Activated gamma-delta T cell treated with Interleukin-2 at 50 U/mL for 16 hours (primary cell): Measurements from ENCODE around the gene NUDT5.
"Not testable (repeated sequence)": the region's sequence is repeated elsewhere in the genome, so short reads cannot be mapped to it uniquely, and the experiment has no call there.

Source experiments
- DNase-seq: peaks from one replicate; pipeline ENCODE4 v3.0.0-alpha.2; 2020

NUDT5 gene

DNA sequence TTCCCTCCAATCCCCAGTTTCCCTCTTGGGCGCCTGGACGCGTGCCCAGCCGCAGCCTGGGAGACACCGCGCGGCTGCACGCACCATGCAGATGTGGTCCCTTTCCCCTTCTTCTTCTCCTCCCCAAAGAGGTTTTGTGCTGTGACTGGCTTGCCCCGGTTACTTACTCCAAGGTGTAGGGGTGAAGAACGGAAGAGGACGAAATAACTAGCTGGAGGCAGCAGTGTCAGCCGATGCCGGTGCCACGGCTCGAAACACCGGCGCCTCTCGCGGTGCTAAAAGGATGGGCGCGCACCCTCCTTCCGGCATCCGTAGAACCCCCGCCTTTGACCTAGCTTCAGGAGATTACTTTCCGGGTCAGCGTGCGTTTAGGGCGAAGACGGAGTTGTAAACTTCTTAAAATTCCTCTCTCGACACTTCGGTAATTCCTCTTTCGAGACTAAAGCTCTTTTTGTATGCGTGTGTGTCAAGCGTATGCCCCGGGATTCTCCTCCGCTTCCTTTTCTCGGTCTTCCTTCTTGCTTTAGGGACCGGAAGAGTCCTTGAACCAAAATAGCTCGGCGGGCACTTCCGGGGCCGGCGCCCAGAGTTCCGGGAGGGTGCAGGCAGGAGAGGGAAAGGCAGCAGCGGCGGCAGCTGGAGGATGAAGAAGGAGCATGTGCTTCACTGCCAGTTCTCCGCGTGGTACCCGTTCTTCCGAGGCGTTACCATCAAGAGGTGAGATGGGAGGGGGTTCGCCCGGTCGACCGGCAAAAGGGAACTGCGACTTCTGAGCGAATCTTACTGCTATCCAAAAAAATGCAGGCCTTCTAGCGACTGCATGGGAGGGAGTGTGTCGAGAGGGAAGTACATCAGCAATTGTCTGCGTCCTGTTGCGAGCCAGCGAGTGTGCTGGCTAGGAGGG, at the start of gene NUDT5, which contains the start of gene CDC123:
TSS of gene NUDT5 (minus strand) at position 289 of the 904 bp plus-strand sequence. CDS start 9,600 bp downstream, outside the sequence.
TSS of gene CDC123 (plus strand) at position 586 of the 904 bp plus-strand sequence. CDS start at position 644, 58 bp downstream.
- DNase-seq, result peak; percentile 77

DNA sequence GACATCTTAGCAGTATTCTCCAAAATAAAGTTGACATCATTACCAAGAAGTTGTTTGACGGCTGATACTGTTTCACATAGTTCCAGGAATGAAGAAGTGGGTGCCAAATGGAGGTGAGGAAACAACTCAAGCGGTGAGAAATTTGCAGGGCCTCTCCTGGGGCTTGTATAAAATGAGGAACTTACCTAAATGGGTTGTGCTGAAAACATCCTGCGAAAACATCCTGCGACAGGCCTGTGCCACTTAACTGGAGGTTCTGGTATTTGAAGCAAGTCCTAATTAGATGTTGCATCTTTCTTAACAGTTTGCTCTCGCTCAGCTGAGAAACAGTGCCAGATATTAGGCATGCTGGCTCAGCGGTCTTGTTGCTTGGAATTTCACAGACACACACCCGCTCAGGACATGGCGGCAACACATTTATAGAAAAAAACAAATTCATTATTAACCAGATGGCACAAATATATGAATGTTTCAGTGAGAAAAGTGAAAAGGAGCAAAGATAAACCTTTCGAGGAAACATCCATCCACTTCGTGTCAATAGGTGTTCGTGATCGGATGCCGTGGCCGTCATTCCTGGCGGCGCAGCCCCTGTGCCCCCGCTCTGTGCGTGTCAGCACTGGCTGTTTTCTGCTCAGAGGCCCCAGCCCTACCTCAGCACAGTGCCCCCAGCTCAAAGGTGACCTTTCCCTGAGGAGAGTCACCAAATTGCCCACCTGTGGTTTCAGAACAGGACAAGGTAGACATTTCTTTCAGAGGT, 48.4 kb upstream of the NUDT5 start:
- DNase-seq, result no peak

DNA sequence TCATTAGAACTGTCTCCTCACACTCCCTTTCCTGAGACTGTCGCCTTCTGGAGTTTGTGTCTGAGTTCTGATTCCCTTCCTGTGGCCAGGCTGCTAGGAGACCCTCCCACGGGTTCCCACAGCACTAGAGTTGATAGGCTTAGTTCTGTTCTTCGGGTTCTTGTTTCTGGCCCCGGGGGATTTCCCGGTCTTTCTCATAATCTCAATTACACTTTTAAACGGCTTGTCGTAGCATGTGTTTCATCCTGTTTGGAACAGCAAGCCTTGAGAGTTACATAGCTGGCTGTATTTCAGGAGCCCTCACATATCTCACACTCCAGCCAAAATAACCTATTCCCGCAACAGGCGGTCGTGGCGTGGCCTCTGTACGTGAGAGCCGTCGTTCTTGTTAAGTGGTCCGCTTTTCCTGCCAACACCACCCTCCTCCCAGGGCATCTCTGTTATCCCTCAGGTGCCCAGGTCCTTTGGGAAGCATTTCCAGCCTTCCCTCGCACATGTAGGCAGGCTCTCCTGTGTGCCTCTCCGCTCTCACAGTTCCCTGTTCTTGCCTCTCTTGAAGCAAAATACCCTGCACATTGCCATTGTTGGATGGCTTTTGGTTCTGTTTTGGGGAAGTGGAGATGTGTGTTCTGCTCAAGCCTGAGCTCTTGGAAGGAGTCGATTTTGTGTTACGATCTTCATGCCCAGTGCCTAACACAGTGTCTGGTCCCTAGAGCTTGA, 46.3 kb upstream of the NUDT5 start:
- no peak for DNase-seq

DNA sequence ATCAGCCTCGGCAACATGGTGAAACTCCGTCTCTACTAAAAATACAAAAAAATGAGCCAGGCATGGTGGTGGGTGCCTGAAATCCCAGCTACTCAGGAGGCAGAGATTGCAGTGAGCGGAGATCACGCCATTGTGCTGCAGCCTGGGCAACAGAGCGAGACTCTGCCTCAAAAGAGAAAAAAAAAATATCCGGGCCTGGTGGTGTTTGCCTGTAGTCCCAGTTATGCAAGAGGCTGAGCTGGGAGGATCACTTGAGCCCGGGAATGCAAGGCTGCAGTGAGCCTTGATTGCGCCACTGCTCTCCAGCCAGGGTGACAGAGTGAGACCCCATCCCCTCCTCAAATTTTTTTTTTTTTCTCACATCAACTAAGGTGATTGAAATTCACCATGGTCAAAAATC, 43.1 kb upstream of the NUDT5 start:
- no peak for DNase-seq

DNA sequence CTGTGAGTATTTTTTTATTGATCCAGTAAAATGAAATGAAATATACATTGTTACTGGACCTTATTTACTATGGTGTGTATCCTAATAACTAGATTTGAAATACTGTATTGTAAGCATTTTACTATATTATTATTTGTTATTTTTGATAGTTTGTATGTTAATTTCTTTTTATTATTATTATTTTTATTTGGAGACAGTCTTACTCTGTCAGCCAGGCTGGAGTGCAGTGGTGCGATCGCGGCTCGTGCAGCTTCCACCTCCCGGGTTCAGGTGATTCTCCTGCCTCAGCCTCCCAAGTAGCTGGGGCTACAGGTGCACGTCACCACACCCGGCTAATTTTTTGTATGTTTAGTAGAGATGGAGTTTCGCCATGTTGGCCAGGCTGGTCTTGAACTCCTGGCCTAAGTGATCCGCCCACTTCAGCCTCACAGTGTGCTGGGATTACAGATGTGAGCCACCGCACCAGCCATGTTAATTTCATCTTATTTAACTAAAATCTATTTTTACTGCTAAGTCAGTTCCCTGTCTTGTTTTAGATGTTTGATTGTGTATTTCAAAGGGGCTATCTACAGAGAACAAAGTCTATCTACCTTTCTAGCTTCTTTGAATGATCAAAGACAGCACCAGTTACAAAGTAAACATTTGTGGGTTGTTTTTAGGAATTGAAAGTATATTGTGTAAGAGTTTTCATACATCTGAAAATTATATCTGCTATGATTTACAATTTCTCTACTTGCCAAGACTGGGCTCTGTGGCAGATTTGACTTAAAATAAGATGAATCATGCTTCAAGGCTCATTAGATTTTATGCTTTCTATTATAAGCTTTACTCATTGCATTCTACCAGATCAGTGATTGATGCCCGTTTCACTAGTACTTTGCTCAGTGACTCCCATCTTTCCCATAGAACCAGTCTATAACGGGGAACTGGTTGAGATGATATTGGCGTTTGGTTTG, 41.9 kb upstream of the NUDT5 start:
- DNase-seq, result no peak

DNA sequence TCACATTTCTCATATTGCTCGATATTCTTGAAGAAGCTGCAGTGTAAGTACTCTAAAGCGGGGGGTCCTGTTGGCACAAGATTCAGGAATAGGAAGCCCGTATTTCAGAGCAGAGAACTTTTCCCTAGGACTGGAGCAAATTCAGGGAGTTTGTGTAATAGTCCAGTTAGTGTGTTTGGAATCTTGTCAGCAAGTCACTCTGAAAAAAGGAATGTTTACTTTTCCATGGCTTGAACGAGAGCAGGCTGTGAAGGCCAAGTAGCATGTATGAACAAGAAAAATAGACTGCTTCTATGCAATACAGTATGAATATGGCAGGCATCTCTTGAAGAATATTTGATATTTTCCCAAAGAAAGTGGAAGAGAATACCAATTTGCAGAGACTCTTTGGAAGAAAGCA, 40.1 kb upstream of the NUDT5 start:
- DNase-seq, result no peak

DNA sequence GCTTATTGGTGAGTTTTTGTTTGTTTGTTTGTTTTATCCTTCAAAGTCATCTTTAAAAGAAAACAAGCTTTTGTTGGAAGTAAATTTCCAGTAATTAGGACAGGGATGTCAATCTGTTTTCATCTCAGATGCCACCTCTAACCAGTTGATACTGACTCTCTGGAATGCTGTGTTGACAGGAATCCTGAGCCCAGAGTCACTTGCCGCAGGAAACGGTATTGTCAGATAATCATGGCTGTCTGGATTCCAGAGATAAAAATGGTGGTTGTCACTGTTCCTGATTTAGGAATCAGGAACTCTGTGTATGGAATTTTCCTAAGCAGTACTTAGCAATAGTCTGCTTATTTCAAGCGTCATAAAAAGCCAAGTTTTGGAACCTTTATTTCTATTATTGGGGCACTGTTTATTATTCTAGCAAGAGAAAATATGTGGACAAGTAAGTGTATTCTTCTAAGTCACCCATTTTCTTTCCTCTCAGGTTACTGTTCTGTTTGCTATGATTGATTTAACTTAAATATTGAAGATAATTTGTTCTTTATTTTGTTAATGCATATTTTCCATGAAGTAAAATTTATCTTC, 39.5 kb upstream of the NUDT5 start:
- DNase-seq, result no peak

DNA sequence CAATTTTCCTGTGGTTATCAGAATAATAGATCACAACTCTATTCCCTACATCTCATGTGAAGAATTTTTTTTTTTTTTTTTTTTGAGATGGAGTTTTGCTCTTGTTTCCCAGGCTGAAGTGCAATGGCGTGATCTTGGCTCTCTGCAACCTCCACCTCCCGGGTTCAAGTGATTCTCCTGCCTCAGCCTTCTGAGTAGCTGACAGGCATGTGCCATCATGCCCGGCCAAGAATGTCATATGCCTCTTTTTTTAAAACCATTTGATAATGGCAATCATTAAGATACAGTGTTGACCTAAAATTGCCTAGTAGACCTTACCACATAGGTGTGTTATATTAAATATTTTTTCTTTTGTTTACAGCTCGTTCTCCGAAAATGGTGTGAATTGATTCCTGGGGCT, 39.0 kb upstream of the NUDT5 start:
- not testable (repeated sequence) for DNase-seq

DNA sequence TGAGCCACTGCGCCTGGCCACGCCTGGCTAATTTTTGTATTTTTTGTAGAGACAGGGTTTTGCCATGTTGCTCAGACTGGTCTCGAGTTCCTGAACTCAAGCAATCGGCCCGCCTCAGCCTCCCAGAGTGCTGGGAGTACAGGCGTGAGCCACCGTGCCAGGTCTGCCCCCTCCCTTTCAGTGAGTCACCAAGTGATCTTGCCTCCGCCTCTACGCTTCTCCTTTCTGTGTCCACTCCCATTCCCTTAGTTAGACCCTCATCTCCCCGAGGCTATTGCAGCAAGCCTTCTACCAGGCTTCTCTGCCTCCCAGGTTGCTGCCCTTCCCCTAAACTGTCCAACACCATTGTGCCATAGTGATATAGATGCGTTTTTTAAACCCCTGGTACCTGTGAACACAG, 33.2 kb upstream of the NUDT5 start:
- no peak for DNase-seq

DNA sequence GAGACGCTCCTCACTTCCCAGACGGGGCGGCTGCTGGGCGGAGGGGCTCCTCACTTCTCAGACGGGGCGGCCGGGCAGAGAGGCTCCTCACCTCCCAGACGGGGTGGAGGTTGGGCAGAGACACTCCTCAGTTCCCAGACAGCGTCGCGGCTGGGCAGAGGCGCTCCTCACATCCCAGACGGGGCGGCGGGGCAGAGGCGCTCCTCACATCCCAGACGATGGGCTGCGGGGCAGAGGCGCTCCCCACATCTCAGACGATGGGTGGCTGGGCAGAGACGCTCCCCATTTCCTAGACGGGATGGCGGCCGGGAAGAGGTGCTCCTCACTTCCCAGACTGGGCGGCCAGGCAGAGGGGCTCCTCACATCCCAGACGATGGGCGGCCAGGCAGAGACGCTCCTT, 30.7 kb upstream of the NUDT5 start:
- not testable (repeated sequence) for DNase-seq

DNA sequence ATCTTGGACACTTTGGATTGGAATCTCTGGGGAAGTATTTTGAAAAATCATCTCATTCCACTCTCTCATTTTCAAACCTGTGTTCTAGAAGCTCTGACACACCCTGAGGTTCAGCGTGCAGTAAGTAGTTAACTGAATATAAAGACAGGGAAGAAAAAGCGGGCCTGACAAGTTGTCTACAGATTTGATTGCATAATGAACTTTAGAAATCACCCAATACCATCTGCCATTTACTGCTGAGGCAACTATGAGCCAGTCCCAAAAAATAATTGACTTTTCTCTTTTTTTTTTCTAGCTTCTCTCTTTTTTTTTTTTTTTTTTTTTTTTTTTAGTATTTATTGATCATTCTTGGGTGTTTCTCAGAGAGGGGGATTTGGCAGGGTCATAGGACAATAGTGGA, 29.8 kb upstream of the NUDT5 start:
- no peak for DNase-seq

DNA sequence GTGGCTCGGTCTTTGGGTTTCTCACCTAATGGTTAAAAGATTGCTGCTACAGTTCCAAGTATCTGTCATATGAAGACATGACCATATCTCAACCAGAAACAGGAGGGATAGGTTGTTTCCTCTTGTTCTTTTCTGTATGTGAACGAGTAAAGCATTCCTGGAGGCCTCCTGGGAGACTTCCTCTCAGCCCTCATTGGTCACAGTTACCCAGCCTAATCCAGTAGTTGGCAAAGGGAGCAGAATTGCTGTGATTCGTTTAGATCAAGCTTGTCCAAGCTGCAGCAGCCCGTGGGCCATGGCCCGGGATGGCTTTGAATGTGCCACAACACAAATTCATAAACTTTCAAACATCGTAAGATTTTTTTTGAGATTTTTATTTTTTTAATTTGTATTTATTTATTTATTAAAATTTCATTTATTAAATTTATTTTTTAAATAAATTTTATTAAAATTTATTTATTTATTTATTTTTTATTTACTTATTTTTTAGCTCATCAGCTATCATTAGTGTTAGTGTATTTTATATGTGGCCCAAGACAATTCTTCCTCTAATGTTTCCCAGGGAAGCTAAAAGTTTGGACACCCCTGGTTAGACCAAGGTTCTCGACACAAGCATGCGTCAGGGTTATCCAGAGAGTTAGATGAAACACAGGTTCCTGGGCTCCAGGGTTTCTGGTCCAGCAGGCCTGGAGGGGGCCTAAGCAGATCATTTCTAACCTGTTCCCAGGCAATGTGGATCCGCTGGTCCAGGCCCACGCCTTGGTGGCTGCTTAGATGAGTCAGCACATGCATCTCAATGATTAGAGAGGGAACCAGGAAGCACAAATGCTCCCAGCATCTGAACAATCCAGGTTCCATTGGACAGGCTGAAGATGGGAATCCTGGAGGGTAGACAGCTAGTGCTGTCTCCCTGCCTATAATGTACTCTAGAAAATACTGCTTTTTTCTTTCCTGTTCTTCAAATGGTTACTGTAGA, 25.9 kb upstream of the NUDT5 start:
- no peak for DNase-seq

DNA sequence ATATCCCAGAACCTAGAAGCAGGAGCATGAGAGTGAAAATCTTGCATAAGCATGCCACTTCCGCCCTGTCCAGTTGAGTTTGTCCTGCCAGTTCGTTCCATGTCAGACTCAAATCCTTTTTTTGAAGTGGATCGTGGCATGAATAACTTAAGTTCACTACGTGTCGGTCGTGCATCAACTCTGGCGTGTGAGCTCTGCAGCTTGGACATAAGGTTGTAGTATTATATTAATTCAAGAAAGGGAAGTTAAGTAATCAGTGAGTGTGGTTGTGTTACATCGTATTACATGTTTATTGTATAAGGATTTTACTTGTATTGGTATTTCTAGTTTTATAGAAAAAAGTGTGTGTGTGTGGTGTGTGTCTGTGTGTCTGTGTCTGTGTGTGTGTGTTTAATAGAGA, 23.3 kb upstream of the NUDT5 start:
- DNase-seq, result no peak

DNA sequence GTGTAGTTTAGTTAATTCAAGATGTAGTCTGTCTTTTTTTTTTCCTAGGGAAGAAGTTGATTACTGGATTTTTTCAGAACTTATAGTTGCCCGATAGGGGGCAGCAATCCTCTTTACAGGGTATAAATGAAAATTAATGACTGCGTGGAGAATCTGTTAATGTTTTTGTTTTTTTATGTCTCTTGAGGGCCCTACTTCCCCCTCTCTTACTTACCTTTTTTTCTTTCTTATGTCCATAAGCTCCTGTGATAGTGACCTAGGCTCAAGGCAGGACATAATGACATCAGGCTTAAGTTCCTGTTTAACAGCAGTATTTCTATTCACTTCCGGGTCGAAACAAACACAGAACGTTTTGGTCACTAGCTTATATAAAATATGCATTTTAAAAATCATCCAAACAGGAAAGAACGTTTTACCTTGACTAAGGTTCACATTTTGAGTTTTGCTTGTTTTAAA, 19.1 kb upstream of the NUDT5 start:
- DNase-seq, result peak; percentile 36

DNA sequence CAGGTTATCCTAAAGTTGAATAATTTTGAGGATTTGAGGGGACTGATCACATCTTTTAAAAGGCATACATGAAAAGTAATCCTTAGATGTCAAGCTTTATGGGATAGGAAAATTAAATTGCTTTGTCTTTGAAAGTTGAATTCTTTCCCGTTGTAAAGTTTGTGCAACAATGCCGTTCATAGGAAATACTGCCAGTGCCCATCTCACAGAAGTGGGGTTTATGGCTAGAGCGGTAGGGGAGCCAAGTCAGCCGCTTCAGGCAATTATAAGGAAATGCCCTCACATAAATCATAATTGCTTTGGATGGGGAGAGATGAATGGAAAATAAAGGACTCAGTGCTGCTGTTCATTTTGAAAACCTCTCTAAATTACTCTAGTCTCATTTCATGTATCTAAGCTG, 18.4 kb upstream of the NUDT5 start:
- DNase-seq, result no peak

DNA sequence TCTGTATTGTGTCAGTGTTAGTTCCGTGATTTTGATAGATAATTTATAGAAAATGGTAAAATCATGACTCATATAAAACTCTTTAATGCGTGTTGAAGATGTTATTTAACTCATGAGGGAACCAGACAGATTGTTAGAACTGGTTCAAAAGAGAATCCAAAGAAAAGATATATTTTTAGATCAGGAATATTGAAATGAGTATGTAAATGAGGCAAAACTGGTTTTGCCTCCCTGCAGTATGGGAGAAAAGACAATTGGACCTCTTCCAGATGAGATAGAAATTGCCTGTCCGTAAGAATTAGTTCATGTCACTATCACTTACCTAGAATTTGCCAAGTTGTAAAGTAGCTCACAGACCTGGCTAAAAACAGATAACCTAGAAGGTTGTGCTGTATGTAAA, 17.9 kb upstream of the NUDT5 start:
- DNase-seq, result no peak

DNA sequence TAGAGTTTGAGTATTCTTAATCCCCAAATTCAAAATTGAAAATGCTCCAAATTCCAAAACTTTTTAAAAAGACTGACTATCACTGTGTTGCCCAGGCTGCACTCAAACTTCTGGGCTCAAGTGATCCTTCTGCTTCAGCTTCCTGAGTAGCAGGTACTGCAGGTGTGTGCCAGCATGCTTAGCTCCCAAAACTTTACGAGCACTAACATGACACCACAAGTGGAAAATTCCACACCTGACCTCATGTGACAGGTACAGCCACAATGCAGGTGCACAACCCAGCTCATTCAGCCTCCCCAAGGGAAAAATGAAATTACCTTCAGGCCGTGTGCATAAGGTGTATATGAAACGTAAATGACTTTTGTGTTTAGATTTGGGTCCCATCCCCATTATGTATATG, 16.8 kb upstream of the NUDT5 start:
- DNase-seq, result no peak

DNA sequence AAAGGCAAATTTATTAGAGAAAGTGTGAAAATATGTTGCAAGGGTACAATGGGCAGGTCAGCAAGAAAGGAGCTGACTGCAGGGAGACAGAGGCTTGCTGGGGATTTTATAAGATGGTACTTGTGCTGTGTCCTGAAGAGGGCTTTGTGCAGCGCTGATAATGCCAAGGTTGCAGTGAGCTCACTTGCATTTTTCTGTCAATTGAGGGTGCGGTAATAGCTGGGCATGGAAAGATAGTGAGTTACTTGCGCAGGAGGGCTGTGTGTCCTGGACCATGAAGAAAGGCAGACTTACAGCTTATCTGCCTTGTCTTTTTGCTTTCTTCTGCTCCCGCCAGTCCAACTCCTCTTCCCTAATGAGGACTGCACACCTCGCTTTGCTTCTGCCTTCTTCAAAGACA, 12.8 kb upstream of the NUDT5 start:
- no peak for DNase-seq

DNA sequence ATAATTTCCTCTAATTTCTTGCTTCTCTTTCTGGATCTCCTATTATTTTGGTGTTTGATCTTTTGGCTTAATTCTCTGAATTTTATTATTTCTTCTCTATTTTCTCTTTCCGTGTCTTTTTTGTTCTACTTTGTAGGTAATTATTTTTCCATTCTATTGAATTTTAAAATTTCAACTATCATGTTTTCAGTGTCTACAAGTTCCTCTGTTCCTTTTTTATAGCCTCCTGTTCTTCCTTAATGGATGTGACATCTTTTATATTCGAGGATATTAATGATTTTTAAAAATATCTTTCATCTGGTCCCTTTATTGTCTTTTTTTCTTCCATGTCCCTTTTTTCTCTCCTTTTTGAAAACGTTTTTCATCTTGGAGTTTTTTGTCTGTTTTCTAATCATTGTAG, 11.4 kb upstream of the NUDT5 start:
- DNase-seq, result no peak

DNA sequence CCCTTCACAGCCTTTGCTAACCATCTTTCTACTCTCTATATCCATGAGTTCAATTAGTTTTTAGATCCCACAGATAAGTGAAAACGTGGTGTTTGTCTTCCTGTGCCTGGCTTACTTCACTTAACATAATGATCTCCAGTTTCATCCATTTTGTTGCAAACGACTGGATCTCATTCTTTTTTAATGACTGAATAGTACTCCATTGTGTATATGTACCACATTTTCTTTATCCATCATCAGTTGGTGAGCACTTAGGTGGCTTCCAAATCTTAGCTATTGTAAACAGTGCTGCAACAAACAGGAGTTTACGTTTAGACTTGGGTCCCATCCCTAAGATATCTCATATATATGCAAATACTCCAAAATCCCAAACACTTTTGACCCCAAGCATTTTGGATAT, 9.4 kb upstream of the NUDT5 start:
- DNase-seq, result no peak
